DMS53 (cell line): Measurements from ENCODE around the gene PWP1.
A peak's percentile ranks its signal among the peaks of the same experiment; 100 is the strongest.

ENCODE experiments used
- DNase-seq: peaks from one replicate; lab custom pipeline; 2025; lab: John Stamatoyannopoulos, UW

PWP1 gene

GRCh38 chr12:107735763-107736162, 50.2 kb downstream of the PWP1 start:
- DNase-seq: no peak

GRCh38 chr12:107736914-107737313, 51.3 kb downstream of the PWP1 start:
- no peak for DNase-seq

- no peak for DNase-seq
These were observed 62.9 kb downstream of the PWP1 start for GRCh38 chr12:107748472-107748871.

GRCh38 chr12:107749083-107749482, 63.5 kb downstream of the PWP1 start:
- DNase-seq: no peak

GRCh38 chr12:107759410-107759809, 73.8 kb downstream of the PWP1 start:
- DNase-seq: peak; percentile 87

- DNase-seq: peak; percentile 61
These were observed 74.7 kb downstream of the PWP1 start for GRCh38 chr12:107760207-107760808.

GRCh38 chr12:107760809-107761501, 75.4 kb downstream of the PWP1 start, which contains the start of gene PRDM4:
Gene PRDM4, minus strand, starts transcription at chr12:107761137. Its CDS starts 622 bp downstream, at chr12:107760515.
- DNase-seq: peak; percentile 99

- peak; percentile 68 for DNase-seq
These were observed 75.9 kb downstream of the PWP1 start for GRCh38 chr12:107761502-107761904.
